DMS79 treated with DMSO at 0.1 percent for 48 hours (cell line): ENCODE data around the gene MRPS9.

Experiments used
- DNase-seq: peaks from one replicate; lab custom pipeline; 2025; lab: John Stamatoyannopoulos, UW

Gene MRPS9

GRCh38 chr2:105125428-105125827 is 87.6 kb downstream of the MRPS9 start:
- no peak for DNase-seq

GRCh38 chr2:105125920-105126319 is 88.1 kb downstream of the MRPS9 start:
- no peak for DNase-seq

DNA sequence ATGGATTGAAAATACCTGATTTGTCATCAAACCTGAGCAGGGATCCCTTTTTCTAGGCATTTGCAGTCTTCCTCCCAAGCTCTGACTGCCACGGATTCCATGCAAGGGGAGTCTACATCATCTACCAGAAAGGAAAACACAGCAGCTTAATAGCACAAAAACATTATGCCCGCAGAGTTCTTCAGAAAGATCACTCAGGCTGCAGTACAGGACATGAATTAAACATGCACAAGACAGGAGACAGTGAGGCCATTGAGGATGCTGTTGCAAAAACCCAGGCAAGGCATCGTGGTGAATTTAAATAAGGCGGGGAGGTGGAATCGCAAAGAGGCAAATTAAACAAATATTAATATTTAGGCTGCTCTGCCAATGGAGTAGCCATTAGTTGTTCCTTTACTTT is 88.5 kb downstream of the MRPS9 start:
- no peak for DNase-seq

- no peak for DNase-seq
Measured at GRCh38 chr2:105127289-105127915, 89.5 kb downstream of the MRPS9 start.

DNA sequence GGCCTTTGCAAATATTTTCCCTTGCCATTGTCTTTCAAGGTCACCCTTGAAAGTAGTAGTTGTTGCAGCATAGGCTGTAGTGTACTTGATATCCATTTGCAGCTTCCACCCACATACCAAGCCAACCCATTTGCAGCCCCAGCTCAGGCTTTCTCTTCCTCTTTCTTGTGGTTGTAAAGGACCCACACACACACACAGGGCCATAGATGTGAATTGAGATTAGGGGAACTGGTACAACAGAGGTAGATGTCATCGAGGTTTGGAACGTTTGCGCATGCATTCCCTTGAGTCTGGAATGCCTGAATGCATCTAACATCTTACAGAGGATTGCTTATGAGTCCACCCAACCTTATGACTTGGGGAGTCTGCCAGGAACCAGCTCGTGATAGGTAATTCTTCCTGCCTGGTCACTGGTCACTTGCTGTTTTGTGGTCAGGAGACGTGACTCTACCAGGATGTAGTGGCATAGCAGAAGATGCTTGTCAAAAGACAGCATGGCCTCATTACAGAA is 91.9 kb downstream of the MRPS9 start:
- no peak for DNase-seq

- no peak for DNase-seq
Measured at GRCh38 chr2:105130546-105130945, 92.7 kb downstream of the MRPS9 start.

DNA sequence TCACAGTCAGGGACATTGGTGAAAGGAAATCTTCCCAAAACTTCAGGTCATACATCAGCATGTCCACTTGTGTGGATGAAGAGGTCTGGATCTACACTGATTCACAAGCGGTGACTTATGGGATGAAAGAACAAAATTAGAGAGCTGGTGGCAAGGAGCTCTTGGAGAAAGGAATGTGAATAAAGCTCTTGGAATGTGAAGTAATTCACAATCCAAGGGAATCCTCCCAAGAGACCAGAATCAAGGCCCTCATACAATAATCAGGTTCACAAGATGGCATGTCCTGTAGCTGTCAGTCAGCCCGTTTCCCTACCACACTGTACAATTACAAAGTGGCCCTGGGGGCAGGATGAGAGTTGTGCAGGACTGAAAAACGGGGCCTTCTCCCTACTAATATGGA is 96.2 kb downstream of the MRPS9 start:
- DNase-seq, result no peak

DNA sequence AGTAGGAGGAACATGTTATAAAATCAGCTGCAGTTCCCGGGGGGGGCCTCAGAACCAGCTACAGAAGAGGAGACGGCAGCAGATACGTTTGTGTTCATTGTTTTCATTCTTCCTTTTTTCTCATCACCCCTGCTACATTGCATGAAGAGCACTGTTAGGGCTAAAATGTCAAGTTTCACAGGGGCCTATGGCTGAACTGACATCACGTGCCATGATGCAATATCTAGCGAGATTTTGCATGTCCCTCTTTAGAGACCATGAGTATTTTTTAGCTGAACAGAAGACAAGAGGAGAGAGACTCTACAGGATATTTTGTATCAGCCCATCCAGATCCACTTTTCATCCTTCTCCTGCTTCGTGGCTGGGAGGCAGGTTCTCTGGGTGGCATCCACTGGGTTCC is 97.6 kb downstream of the MRPS9 start:
- no peak for DNase-seq

DNA sequence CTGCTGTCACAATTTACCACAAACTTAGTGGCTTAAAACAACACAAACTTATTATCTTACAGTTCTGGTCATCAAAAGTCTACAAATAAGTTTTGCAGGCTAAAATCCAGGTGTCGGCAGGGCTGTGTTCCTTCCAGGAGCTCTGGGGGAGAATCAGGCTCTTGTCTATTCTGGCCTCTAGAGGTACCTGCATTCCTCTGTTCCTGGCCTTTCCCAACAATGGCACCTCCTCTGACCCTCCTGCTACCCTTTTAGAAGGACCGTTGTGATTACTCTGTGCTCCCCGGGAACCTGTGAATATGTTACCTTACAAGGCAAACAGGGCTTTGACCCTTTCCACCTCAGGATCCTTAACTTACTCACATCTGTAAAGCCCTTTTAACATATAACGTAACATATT is 98.5 kb downstream of the MRPS9 start:
- DNase-seq, result no peak

DNA sequence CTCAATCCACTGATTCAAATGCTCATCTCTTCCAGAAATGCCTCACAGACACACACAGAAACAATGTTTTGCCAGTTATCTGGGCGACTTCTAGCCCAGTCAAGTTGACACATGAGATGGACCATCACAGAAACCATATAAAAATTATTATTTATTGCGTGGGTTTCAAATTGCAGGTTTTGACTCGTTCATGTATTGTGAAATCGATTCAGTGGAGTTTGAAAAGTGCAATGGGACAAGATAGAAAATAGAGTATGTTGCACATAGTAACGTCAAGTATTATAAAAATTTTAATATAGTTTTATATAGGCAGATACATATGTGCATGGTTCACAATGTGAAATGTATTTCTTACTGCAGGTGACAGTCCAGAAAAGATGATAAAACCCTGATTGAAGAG is 100.8 kb downstream of the MRPS9 start:
- no peak for DNase-seq

DNA sequence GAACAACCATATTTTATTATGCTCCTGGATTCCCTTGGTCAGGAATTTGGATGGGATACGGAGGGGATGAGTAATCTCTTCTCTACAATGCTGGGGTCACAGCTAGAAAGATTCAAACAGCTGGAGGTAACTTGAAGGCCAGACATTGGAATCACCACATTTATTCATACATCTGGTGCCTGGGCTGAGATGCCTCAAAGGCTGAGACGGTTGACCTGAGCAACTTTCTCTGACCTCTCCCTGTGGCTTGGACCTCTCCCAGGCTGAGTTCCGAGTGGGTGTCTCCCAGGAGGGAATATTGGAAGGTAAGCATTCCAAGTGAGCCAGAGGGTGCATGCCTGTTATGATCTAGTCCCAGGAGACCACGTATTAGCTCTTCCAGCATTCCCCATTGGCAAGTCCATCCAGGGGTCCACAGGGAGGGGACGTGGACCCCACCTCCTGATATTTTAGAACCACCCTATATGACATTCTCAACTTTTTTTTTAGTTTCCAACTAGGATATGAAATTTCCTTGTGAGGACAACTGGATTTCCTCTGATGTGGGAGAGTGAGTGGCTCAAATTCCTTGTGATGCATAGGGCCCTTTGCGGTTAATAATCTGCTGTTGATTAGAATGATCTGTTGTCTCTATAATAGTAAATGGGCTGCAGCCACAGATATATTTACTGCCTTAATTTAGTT is 101.8 kb downstream of the MRPS9 start:
- DNase-seq, result no peak

DNA sequence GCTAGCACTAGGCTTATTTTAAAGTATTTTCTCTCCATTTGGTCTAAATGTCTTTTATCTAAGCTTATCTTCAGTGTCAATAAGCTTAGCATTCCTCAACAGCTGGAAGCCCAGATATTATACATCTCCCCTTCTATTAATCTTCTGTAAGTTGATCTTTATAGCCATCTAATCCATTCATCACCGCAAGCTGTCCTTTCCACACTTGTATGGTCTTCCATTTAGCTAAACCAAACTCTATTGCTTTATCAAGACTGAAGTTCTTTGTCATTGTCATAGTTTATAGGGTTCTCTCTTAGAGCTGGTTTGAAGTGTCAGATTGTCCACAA is 102.3 kb downstream of the MRPS9 start:
- no peak for DNase-seq

DNA sequence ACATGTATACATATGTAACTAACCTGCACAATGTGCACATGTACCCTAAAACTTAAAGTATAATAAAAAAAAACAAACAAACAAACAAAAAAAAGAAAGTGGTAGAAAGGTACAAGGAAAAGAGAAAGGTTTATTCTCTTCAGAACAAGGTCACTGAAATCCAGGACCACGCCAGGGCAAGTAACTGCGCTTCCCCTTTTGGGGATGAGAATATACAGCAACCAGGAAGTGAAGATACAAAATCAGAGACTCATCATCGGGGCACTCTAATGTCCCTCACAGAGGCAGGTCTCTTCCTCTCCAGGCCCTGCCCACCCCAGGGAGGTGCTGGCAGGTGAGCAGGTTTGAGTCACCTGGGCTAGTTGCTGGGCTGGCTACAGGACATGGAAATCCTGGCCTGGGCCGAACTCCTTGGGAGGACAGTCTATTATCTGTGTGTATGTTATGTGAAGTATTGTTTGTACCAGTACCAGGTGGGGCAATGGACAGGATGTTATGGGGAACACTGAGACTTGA is 103.3 kb downstream of the MRPS9 start:
- DNase-seq, result no peak

GRCh38 chr2:105142239-105142638 is 104.4 kb downstream of the MRPS9 start:
- no peak for DNase-seq

- no peak for DNase-seq
Measured at GRCh38 chr2:105143094-105143466, 105.2 kb downstream of the MRPS9 start.

DNA sequence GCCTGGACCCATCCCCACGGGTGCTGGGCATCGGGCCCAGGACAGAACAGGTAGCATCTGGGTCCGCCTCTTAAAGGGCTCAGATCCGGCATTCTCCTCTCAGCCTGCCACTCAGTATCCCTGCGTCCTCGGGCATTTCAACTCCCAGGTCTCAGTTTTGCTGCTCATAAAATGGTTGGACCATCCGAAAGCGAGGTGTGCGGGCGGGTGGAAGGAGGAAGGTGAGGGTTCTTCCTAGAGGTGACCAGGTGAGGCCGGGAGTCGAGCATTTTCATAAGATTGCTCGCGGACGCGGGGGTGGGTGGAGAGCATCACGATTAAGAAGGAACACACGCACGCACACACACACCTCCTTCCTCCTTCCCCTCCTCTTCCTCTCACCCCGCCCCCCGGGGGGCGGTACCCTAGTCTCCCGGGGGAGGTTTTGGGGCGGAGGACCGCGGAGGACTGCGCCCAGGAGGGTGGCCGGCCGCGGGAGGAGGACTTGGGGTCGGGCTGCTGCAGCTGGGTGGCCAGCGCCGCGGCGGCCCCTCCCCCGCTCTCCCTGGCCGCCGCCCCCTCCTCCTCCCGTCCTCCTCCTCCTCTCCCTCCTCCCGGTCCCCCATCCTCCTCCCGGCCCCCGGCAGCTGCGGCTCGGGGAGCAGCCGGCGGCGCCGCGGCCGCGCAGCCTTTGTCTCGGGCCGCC is 105.7 kb downstream of the MRPS9 start:
- DNase-seq, result no peak

GRCh38 chr2:105144152-105144940 is 106.5 kb downstream of the MRPS9 start:
- DNase-seq, result no peak

GRCh38 chr2:105144941-105145300 is 107.1 kb downstream of the MRPS9 start:
- no peak for DNase-seq

DNA sequence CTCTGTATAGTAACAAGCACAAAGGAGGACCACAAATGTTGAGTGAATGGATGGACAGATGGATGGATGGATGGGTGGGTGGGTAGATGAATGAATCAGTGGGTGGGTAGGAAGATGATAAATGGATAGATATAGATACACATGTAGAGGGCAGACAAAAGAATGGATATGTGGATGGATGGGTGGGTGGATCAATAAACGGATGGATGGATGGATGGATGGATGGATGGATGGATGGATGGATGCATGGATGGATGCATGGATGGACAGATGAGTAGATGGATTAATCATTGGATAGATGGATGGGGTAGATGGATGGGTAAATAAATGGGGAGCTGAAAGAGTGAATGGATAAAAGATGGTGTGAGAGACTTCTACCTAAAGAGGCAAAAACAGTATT is 111.4 kb downstream of the MRPS9 start:
- no peak for DNase-seq
